Mucosa of rectum (tissue), 2 donors: ENCODE data around the gene HCFC1.

ENCODE experiments used
- H3K27ac ChIP-seq, 2 donors: one replicate each; pipeline ENCODE4 v1.7.0; 2013; ENCODE audit warnings: inconsistent platforms in 2 of 2, low read depth in 2 of 2, low read length in 2 of 2
- H3K27me3 ChIP-seq, 2 donors: one replicate each; pipeline ENCODE4 v1.7.0; 2013; ENCODE audit warnings: low read length in 2 of 2; ENCODE audit not compliant: control insufficient read depth in 2 of 2, insufficient read depth in 2 of 2
- H3K36me3 ChIP-seq, 2 donors: one replicate each; pipeline ENCODE4 v1.7.0; 2013; ENCODE audit warnings: low read length in 2 of 2; ENCODE audit not compliant: control insufficient read depth in 2 of 2, insufficient read depth in 2 of 2
- H3K4me1 ChIP-seq, 2 donors: one replicate each; pipeline ENCODE4 v1.7.0; 2013; ENCODE audit warnings: low read length in 2 of 2, mild to moderate bottlenecking in 1 of 2; ENCODE audit not compliant: control insufficient read depth in 2 of 2, insufficient read depth in 2 of 2
- H3K4me3 ChIP-seq, 2 donors: one replicate each; pipeline ENCODE4 v1.7.0; 2013; ENCODE audit warnings: low read length in 2 of 2
- H3K9ac ChIP-seq, 2 donors: one replicate each; pipeline ENCODE4 v1.7.0; 2013; ENCODE audit warnings: low read length in 2 of 2, low read depth in 1 of 2, mild to moderate bottlenecking in 1 of 2
- H3K9me3 ChIP-seq, 2 donors: one replicate each; pipeline ENCODE4 v1.7.0; 2013; ENCODE audit warnings: low read length in 2 of 2; ENCODE audit not compliant: control insufficient read depth in 2 of 2
- donor health status: healthy.
- donor health status: Normal muscosa, but diverticular disease.

The HCFC1 gene

DNA sequence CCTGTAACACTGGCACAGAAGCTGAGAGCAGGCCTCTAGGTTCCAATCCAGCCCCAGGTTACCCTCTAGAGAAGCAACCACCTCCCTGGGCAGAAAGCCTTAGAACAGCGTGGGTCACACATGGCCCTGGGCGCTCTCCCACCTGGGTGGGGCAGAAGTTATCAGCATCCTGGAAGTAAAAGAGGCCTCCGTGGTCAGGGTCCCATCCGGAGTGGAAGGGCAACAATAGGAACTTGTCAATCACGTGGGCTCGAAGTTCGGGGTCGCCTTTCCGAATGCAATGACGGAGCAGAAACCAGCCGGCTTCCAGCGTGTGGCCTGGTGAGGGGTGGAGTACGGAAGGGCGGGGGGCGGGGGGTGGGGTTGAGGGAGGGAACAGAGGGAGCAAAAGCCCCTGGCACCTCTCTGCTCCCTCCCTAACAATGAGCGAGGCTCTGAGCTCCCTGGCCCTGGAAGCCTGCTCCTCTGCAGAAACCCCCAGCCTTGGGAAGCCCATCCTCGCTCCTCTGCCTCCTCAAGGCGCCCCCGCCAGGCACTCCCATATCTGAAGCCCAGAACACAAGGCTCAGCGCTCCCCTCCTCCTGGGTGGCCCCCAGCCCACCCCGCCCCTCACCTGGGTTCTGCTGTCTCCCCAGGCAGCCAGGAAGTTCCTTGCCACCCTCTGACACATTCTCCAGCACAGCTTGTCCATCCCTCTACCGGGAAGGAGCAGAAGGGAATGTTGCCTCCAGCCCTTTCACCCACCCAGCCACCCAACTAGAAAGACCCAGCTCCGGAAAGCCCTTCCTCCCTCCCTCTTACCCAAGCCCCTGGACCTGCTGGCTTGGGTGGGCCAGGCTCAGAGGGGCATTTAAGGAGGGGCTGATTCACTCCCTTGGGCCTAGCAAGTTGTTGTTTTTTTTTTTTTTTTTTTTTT lies 30.0 kb downstream of the HCFC1 start:
- H3K27me3 ChIP-seq, result peaks cover 0 to 7% of the 10 kb centered on the region in 2 donors
- H3K27ac ChIP-seq, result no peak overlapping the region
- no peaks in the 10 kb centered on the region for H3K9me3 ChIP-seq
- no peaks in the 10 kb centered on the region for H3K36me3 ChIP-seq
- H3K4me1 ChIP-seq, result peaks cover 2 to 3% of the 10 kb centered on the region in 2 donors
- no peak overlapping the region for H3K9ac ChIP-seq
- no peak overlapping the region for H3K4me3 ChIP-seq

DNA sequence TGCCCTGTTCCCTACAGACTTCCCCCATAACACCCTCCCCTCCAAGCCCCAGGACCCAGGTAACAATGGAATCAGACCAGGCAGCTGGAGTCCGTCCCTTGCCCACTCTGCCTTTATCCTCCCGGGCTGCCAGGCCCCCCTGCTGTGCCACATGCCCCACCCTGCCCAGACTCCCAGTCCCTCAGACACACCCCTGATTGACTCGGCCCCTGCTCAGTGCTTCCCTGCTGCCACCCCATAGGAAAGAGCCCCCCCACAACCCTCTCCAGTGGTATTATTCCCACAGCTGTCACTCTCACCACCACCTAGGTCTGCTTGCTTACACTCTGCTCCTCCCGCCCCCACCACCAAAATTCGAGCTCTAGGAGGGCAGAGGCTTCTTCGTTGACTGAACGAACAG lies 32.0 kb downstream of the HCFC1 start:
- Histone ChIP-seq H3K9me3 (no peaks in the 10 kb centered on the region), H3K9ac (no peak overlapping the region), H3K36me3 (no peaks in the 10 kb centered on the region), H3K27me3 (peaks cover 0 to 7% of the 10 kb centered on the region in 2 donors), H3K4me3 (no peak overlapping the region), H3K27ac (no peak overlapping the region), H3K4me1 (peaks cover 5% of the 10 kb centered on the region in 2 donors)

DNA sequence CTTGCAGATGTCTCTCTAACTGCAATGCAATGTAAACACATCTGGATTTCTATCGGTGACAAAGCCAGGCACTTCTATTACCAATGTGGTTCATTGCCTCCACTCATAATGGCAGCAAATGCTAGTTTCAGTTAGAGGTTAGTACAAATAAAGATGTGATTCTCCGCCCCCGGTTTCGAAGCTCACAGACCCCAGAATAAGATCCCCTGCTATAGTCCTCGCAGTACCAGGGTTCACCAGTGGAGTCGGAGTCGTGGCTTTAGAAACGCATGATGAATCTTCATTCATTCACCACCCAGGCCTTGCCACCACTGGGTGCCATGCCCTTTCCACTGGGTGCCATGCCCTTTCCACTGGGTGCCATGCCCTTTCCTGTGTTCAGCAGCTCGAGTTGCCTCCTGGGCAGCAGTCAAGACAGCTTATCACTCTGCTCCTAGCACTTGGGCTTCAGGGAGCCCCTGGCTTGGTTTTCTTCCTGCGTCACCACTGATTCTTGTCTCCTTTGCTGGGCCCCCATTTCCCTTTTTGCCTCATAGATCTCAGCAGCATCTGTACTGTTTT lies 33.3 kb downstream of the HCFC1 start:
- Histone ChIP-seq H3K27ac (no peak overlapping the region), H3K4me1 (peaks cover 9 to 10% of the 10 kb centered on the region in 2 donors), H3K9ac (no peak overlapping the region), H3K27me3 (peaks cover 0 to 4% of the 10 kb centered on the region in 2 donors), H3K4me3 (no peak overlapping the region), H3K9me3 (no peaks in the 10 kb centered on the region), H3K36me3 (no peaks in the 10 kb centered on the region)

DNA sequence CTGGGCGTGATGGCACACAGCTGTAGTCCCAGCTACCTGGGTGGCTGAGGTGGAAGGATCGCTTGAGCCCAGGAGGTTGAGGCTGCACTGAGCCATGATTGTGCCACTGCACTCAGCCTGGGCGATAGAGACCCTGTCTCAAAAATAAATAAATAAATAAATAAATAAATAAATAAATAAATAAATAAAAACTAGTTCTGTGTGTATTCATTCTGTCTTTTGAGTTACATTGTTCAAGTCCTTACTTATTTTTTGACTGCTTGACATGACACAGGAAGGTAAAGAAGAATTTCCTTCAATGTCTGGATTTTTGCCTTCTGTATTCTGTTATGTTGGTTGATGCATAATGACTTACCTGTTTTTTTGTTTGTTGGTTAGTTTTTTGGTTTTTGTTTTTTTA lies 34.6 kb downstream of the HCFC1 start:
- H3K27ac ChIP-seq, result no peak overlapping the region
- peaks cover 9 to 10% of the 10 kb centered on the region in 2 donors for H3K4me1 ChIP-seq
- no peak overlapping the region for H3K9ac ChIP-seq
- H3K27me3 ChIP-seq, result peaks cover 0 to 4% of the 10 kb centered on the region in 2 donors
- no peaks in the 10 kb centered on the region for H3K36me3 ChIP-seq
- H3K9me3 ChIP-seq, result no peaks in the 10 kb centered on the region
- H3K4me3 ChIP-seq, result no peak overlapping the region

DNA sequence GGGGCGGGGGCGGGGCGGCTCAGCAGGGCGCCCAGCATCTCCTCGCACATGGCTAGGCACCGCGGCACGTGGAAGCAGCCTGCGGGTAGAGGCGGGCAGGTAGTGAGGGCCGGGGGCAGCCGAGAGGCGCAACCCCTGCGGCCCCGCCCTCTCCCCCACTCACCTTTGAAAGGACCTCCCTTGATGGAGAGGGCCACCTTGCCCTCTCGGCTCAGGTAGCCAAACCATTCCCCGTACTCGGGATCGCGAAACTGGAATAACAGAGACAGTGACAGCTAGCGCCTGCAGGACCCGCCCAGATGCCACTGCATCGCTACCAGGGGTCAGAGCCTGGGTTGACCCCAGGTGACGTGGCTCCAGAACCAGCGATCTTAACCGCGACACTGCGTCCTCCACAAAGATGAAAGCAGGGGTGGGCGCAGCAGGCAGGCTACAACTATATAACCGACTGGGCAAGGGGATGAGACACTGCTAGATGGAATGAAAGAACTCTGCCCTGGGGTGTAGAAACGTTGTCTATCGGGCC lies 36.2 kb downstream of the HCFC1 start:
- H3K9me3 ChIP-seq, result no peaks in the 10 kb centered on the region
- peak overlapping the region in 1 of 2 donors; percentile 5 for H3K9ac ChIP-seq
- H3K36me3 ChIP-seq, result peaks cover 4 to 11% of the 10 kb centered on the region in 2 donors
- H3K27me3 ChIP-seq, result peaks cover 0 to 4% of the 10 kb centered on the region in 2 donors
- H3K4me3 ChIP-seq, result peak overlapping the region; percentile 32 to 50
- peaks cover 9 to 10% of the 10 kb centered on the region in 2 donors for H3K4me1 ChIP-seq
- H3K27ac ChIP-seq, result no peak overlapping the region

DNA sequence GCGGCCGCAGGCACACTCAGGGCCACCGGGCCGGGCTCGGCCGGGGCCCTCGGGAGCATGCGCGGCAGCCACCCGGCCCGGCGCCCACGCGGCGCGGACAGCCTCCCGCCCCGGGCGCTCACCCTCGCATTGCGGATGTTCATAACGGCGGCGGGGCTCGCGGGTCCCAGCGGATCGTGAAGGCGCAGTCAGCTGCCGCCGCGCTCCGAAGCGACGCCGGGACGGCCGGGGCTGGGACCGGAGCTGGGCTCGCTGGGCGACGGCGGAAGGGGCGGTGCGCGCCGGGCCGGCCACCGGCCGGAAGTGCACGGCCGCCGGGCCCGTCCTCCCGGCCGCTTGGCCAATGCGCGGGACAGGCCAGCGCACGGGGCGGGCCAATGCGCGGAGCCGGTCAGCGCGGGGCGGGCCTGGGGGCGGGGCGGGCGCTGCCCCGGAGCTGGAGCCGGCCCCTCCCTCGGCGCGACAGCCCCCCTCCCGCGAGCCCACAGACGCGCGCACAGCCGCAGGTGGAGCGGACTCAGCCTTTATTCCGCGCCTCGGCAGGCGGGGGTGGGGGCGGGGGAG lies 36.8 kb downstream of the HCFC1 start, which contains the start of gene NAA10:
NAA10 (minus strand) TSS at position 276 of the 564 bp plus-strand sequence; CDS start at position 143, 133 bp downstream.
- peak within 1 kb of the TSS; percentile 58 to 71 for H3K9ac ChIP-seq
- peak within 1 kb of the TSS; percentile 72 to 75 for H3K4me3 ChIP-seq
- peaks cover 9 to 10% of the 10 kb centered on the region in 2 donors for H3K4me1 ChIP-seq
- H3K36me3 ChIP-seq, result peaks cover 4 to 11% of the 10 kb centered on the region in 2 donors
- no peaks in the 10 kb centered on the region for H3K9me3 ChIP-seq
- H3K27me3 ChIP-seq, result no peaks in the 10 kb centered on the region
- H3K27ac ChIP-seq, result peak within 1 kb of the TSS in 1 of 2 donors; percentile 43

DNA sequence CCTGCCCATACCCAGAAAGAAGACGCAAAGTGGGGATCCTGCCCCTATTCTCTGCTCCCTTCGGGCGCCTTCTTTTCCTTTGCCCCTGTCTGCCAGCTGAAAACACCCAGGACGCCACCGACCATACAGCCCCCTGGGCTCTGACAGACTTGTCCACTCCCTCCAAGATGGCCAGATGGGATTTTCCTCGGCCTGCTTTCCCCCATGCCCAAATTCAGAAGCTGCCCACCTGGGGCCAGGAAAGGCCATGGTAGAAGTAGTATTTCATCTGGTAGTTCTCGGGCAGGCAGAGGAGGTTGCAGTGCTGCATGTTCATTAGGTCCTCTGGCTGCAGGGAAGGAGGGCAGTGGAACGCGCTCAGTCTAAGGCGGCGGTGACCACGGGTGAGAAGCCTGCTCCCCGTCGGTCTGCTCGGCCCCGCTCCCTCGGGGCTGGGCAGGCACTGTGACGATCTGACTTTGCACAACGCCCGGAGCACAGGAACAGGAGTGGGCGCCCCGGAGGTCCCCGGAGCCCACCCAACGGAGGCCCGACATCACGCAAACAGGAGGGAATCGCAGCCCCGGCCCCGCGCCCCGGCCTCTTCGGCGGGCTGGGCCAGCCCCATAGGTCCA lies 37.4 kb downstream of the HCFC1 start:
- Histone ChIP-seq H3K9ac (peak overlapping the region; percentile 58 to 71), H3K27ac (peak overlapping the region in 1 of 2 donors; percentile 43)

DNA sequence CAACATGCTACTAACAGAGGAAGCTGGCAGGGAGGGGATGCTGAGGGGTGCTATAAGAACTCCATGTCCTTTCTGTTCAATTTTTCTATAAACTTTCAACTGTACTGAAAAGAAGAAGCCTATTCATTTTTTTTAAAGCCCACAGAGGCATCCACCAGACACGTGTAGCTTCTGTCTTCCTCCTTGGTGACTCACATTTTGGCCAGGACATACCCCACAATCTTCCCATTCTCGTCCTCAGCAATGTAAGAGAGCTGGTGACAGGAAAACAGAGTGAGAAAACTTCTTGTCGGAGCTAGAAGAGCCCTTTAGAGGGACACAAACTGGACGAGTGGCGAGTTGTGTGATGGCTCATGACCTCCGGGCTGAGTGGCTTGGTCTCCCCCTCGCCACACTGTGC lies 37.9 kb downstream of the HCFC1 start:
- peak overlapping the region in 1 of 2 donors; percentile 43 for H3K27ac ChIP-seq
- peaks cover 17 to 18% of the 10 kb centered on the region in 2 donors for H3K4me1 ChIP-seq
- peaks cover 4 to 11% of the 10 kb centered on the region in 2 donors for H3K36me3 ChIP-seq
- no peaks in the 10 kb centered on the region for H3K9me3 ChIP-seq
- peak overlapping the region; percentile 72 to 75 for H3K4me3 ChIP-seq
- H3K27me3 ChIP-seq, result no peaks in the 10 kb centered on the region
- H3K9ac ChIP-seq, result peak overlapping the region; percentile 58 to 71

More for the DNA sequence above, 37.4 kb downstream of the HCFC1 start:
- H3K4me1 ChIP-seq, result peaks cover 12 to 13% of the 10 kb centered on the region in 2 donors
- no peaks in the 10 kb centered on the region for H3K27me3 ChIP-seq
- H3K36me3 ChIP-seq, result peaks cover 4 to 11% of the 10 kb centered on the region in 2 donors
- peak overlapping the region; percentile 72 to 75 for H3K4me3 ChIP-seq
- no peaks in the 10 kb centered on the region for H3K9me3 ChIP-seq

DNA sequence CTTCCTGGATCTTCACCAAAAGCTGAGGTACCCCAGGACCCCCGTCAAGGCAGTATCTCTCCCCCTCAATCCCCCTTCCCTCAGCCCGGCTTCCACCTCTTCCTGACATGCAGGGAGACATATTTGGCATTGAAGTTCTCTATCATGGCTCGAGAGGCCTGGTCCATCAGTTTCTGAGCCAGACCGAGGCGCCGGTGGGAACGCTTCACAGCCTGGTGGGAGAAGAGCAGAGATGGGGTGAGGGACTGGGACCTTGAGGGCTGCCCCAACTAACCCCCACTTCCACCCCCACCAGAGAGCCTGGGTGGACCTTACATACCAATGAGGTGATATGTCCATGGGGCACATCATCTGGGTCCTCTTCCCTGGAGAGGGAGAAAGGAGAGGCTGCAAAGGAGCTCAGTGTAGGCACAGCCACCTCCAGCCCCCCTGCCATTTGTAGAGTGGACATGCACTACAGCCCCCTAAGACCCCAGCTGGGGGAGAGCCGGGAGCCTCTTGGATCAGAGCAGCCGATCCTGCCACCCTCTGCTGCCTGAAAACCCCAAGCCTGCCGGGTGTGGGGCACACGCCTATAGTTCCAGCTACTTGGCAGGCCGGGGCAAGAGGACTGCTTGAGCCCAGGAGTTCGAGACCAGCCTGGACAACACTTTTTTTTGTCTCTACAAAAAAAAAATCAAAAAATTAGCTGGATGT lies 39.2 kb downstream of the HCFC1 start:
- Histone ChIP-seq H3K36me3 (peaks cover 4 to 11% of the 10 kb centered on the region in 2 donors), H3K9ac (no peak overlapping the region), H3K27me3 (no peaks in the 10 kb centered on the region), H3K4me1 (peaks cover 21 to 25% of the 10 kb centered on the region in 2 donors), H3K4me3 (no peak overlapping the region), H3K27ac (no peak overlapping the region), H3K9me3 (no peaks in the 10 kb centered on the region)
